ACC112 (cell line): Measurements from ENCODE around the gene MRPL37.
A peak's percentile ranks its signal among the peaks of the same experiment; 100 is the strongest.

Experiments
- H2AFZ ChIP-seq: fragments of 200-600 bp; sonication (generic); one replicate; pipeline ENCODE4 v1.6.0; 2017; ENCODE audit warnings: antibody characterized with exemption, low read length; ENCODE audit not compliant: unreplicated experiment
- H3K27ac ChIP-seq: fragments of 200-600 bp; sonication (generic); 2 replicates; pipeline ENCODE4 v1.5.1; 2014; ENCODE audit warnings: low read depth, mild to moderate bottlenecking, antibody characterized with exemption, low read length, moderate library complexity
- H3K27me3 ChIP-seq: fragments of 200-600 bp; sonication (generic); 2 replicates; pipeline ENCODE4 v1.6.1; 2014; ENCODE audit warnings: mild to moderate bottlenecking, antibody characterized with exemption, low read length, moderate library complexity, mixed read lengths; ENCODE audit not compliant: insufficient read depth
- H3K36me3 ChIP-seq: fragments of 200-600 bp; sonication (generic); 2 replicates; pipeline ENCODE4 v1.6.1; 2016; ENCODE audit warnings: mild to moderate bottlenecking, antibody characterized with exemption, low read length, moderate library complexity, mixed read lengths; ENCODE audit not compliant: insufficient read depth
- H3K4me1 ChIP-seq: fragments of 200-600 bp; sonication (generic); one replicate; pipeline ENCODE4 v1.6.1; 2016; ENCODE audit warnings: low read length, mixed read lengths; ENCODE audit not compliant: insufficient read depth, unreplicated experiment, control insufficient read depth
- H3K4me3 ChIP-seq: fragments of 200-600 bp; sonication (generic); 2 replicates; pipeline ENCODE4 v1.5.1; 2014; ENCODE audit warnings: mild to moderate bottlenecking, low read depth, low read length
- H3K79me2 ChIP-seq: fragments of 200-600 bp; sonication (generic); one replicate; pipeline ENCODE4 v1.6.0; 2016; ENCODE audit warnings: low read length; ENCODE audit not compliant: control insufficient read depth, unreplicated experiment, insufficient read depth

Gene MRPL37

DNA sequence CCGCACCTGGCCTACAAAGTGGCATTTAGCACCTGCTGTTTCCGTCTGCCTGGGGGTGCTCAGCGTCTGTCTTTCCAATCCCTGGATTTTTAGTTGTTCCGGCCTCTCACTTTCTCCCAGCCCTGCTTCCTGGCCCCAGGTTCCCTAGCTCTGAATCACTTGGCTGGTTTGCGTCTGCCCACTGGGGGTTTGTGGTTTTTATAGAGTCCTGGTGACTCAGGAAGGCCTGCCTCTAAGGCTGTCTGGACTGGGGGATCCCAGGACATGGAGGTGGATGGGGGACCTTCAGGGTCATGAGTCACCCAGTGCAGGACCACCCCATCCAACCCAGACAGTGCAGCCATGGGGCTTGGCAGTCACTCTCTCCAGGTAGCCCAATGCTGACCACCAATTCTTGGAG, 53.5 kb downstream of the MRPL37 start:
- H3K27me3 ChIP-seq, result no peaks in the 10 kb centered on the region
- peak overlapping the region; percentile 69 for H3K27ac ChIP-seq
- H3K36me3 ChIP-seq, result no peaks in the 10 kb centered on the region
- no peak overlapping the region for H2AFZ ChIP-seq
- H3K4me3 ChIP-seq, result no peak overlapping the region
- H3K79me2 ChIP-seq, result no peaks in the 10 kb centered on the region
- peaks cover 52% of the 10 kb centered on the region for H3K4me1 ChIP-seq

DNA sequence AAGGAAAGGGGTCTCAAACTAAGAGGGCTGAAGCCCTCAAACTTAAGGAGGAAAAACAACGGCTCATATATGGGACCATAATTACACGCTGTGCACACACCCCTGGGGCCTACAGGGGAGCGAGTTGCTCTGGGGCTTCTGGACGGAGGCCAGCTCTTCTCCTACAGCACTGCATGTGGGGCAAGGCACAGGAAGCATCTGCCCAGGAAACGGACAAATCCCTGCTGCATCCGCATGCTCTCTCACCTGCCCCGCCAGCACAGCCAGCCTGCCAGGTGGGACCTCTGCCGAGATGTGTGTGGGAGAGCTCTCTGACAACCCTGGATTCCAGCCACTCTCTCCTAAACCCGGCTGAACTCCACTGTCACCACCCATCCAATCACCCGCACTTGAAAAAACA, 54.1 kb downstream of the MRPL37 start:
- peaks cover 46% of the 10 kb centered on the region for H3K4me1 ChIP-seq
- no peak overlapping the region for H3K4me3 ChIP-seq
- no peaks in the 10 kb centered on the region for H3K36me3 ChIP-seq
- no peaks in the 10 kb centered on the region for H3K27me3 ChIP-seq
- H2AFZ ChIP-seq, result no peak overlapping the region
- H3K27ac ChIP-seq, result peak overlapping the region; percentile 69
- H3K79me2 ChIP-seq, result no peaks in the 10 kb centered on the region

DNA sequence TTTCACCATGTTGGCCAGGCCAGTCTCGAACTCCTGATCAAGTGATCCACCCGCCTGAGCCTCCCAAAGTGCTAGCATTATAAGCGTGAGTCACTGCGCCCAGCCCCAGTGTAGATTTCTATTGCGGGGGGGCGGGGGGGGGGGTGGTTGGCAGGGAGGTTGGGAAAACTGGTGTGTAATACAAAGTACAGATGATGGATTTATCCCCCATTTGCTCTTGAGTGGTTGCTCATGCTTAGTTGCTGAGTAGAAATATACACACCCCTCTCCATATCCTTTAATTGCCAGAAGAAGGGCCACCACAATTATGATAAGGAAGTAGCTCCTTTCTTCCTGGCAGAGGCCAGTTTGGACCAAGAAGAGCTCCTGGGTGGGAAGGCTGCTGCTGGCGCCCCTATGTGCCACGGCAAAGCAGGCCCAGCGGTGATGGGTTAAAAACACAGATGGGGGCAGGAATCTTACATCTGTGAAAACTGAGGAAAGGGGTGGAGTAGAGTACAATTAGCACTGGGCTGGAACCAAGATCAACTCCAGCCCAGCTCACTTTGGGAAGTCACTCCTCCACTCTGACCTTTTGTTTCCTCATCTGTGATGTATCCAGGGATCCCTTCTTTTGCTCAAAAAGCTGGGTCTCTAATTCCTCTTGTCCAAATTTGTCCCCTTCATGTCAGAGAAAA, 55.2 kb downstream of the MRPL37 start:
- Histone ChIP-seq H3K27me3 (no peaks in the 10 kb centered on the region), H2AFZ (no peak overlapping the region), H3K4me1 (peaks cover 39% of the 10 kb centered on the region), H3K36me3 (no peaks in the 10 kb centered on the region), H3K4me3 (no peak overlapping the region), H3K27ac (peak overlapping the region; percentile 53; the same call in 1 of the 2 replicates), H3K79me2 (no peaks in the 10 kb centered on the region)

DNA sequence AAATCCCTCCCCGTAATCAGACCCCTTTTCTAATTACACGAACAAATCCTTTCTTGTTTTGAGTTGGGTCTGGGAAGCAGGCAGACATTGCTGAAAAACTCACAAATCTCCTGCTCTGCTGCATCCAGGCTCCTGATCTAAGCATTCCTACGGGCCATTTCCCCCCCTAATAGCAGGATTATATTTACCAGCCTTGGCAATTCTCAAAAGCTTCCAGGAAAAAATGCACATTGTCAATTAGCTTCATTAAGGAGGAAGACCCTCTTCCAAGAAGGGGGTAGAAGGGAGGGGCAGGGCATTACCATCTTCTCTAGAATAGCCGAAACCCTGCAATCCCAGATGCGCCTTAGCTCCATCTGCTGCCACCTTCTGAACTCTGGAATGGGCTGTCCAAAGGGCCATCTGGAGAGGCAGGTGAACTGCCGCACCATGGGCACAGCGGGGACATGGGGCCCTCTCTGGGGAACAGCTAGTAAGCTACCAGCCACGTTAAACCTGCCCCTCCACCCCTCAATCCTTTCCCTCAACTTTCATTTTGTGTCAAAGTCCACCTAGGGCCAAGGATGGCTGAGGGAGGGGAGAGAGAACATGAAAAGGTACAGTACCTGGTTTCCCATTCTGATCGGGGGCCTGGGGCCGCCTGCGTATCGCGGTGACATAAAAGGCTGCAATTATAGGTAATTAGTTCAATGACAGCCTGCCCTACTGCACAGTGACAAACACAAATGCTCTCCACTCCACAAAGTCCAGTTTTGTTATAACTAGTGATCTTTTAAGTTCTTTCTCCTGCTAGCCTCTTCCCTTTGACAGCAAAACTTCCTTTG, 56.8 kb downstream of the MRPL37 start:
- Histone ChIP-seq H3K4me1 (peaks cover 32% of the 10 kb centered on the region), H3K36me3 (no peaks in the 10 kb centered on the region), H3K79me2 (no peaks in the 10 kb centered on the region), H3K27me3 (no peaks in the 10 kb centered on the region), H2AFZ (no peak overlapping the region), H3K4me3 (no peak overlapping the region), H3K27ac (no peak overlapping the region)

DNA sequence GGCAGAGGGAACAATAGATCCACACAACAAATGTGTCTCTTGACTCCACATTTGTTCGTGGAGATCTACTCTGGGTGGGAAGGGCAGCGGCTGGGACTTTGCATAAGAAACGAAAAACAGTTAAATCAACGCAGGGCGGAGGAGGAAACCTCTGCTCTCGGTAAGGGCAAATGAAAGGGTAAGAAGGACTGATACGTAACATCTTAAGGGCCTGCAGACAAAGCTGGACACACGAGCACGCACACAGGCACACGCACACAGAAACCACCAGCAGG, 57.3 kb downstream of the MRPL37 start:
- Histone ChIP-seq H3K4me1 (peaks cover 30% of the 10 kb centered on the region), H3K36me3 (no peaks in the 10 kb centered on the region), H3K4me3 (no peak overlapping the region), H3K79me2 (no peaks in the 10 kb centered on the region), H3K27me3 (no peaks in the 10 kb centered on the region), H3K27ac (no peak overlapping the region), H2AFZ (no peak overlapping the region)

DNA sequence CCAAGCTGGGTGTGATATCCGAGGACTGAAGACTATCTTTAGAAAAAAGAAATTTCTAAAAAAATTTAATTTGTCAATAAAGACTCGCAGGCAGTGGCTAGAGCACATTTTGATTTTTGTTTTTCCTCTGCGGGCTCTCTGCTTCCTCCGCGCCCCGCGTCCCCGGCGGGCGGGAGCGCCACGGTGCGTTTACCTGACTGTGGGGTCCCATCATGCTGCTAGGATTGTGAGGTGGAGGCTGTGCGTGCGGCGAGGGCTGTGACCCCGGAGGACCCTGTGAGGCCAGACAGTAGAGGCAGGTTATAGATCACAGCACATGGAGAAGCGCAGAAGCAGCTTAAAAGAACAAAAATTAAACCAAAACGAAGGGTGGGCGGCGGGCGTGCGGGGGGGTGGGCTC, 57.9 kb downstream of the MRPL37 start:
- no peaks in the 10 kb centered on the region for H3K79me2 ChIP-seq
- H3K36me3 ChIP-seq, result no peaks in the 10 kb centered on the region
- no peak overlapping the region for H3K4me3 ChIP-seq
- no peaks in the 10 kb centered on the region for H3K27me3 ChIP-seq
- no peak overlapping the region for H2AFZ ChIP-seq
- no peak overlapping the region for H3K27ac ChIP-seq
- H3K4me1 ChIP-seq, result peaks cover 24% of the 10 kb centered on the region

DNA sequence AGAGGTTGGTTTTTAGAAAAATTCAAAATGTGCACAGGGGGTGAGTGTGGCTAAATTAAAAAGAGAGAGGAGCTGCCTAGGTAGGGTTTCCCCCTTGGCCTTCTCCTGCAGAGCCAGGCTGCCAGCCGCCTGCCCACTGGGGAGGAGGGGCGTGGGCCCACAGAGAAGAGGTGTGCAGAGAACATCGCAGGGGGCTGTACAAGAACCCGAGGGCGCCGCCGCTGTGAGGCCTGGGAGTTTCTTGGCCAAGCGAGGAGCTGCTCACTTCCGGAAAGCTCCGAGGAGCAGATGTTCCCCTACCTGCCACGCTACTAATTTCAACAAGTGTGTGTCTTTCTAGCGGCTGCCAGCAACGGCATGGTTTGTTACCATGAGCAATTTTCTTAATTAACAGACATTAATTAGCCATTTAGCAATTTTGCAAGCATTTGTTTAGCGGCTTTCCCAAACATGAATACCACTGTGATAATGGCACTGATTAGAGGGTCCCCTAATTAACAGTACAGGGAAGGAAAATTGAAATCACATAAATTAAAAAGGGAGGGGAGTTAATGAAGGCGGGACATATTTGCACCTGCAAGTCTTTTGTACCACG, 59.7 kb downstream of the MRPL37 start:
- Histone ChIP-seq H2AFZ (no peak overlapping the region), H3K4me3 (no peak overlapping the region), H3K27ac (no peak overlapping the region)

DNA sequence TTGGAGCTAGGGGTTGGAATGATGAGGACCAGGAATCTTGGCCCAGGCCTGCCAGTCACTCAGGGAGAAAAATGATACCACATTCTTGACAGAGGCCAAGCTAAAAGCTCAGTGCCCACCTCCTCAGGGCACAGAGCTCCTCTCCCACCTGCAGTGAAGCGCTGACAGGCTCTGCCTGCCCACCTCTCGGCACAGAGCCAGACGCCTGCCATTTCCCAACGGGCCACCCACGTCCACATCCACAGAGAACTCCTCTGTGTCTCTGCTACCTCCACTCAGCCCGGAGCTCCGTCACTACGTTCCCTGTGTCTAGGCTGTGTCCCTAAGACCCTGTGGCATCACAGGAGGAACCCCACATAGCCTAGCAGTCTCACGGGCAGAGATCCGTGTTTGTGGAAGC, 60.8 kb downstream of the MRPL37 start:
- Histone ChIP-seq H3K79me2 (no peaks in the 10 kb centered on the region), H3K36me3 (no peaks in the 10 kb centered on the region), H3K27ac (no peak overlapping the region), H3K27me3 (no peaks in the 10 kb centered on the region), H2AFZ (no peak overlapping the region), H3K4me3 (no peak overlapping the region), H3K4me1 (no peaks in the 10 kb centered on the region)

More for the DNA sequence above, 59.7 kb downstream of the MRPL37 start:
- Histone ChIP-seq H3K79me2 (no peaks in the 10 kb centered on the region), H3K27me3 (no peaks in the 10 kb centered on the region), H3K36me3 (no peaks in the 10 kb centered on the region), H3K4me1 (peaks cover 8% of the 10 kb centered on the region)

DNA sequence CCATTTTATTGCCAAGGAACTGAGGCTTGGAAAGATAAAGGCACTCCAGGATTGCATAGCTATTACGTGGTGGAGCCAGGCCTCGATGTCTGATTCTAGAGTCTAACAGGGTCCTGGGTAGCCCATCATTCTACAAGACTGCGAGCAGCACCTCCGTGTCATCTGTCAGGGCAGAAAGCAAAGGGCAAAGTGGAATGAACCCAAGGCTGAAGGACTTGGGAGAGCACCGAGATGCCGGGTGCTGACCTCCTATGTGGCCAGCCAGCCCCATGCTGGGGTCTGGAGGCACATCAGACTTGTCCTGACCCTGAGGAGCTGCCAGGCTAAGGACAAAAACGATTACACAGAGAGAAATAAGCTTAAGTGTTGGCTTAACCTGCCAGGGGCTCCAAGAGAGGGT, 62.3 kb downstream of the MRPL37 start:
- Histone ChIP-seq H3K4me3 (no peak overlapping the region), H3K27me3 (no peaks in the 10 kb centered on the region), H3K36me3 (no peaks in the 10 kb centered on the region), H3K27ac (no peak overlapping the region), H3K4me1 (no peaks in the 10 kb centered on the region), H2AFZ (no peak overlapping the region), H3K79me2 (no peaks in the 10 kb centered on the region)

DNA sequence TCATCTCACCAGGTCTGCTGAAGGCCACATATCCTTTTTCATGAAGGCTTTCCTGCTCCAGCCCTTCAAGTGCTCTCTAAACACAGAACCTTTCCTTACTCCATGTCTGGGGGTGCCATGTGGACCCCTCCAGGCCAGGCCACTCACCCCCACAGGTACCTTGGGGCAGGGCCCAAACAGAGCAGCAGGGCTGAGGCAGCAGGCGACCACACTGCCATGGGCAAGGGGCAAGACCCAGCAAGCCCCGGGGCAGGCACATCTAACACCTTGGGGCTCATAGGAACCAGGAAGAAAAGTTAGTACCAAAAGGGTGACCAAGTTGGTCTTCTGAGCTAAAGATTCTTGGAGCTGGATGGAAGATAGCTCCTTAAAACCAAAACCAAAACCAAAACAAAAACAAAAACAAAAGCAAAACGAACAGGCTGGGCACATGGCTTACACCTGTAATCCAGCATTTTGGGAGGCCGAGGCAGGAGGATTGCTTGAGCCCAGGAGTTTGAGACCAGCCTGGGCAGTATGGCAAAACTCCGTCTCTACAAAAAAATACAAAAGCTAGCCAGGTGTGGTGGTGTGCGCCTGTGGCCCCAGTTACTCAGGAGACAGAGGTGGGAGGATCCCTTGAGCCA, 63.7 kb downstream of the MRPL37 start:
- no peak overlapping the region for H3K4me3 ChIP-seq
- H3K36me3 ChIP-seq, result no peaks in the 10 kb centered on the region
- H3K27me3 ChIP-seq, result no peaks in the 10 kb centered on the region
- no peaks in the 10 kb centered on the region for H3K4me1 ChIP-seq
- H2AFZ ChIP-seq, result no peak overlapping the region
- H3K27ac ChIP-seq, result no peak overlapping the region
- H3K79me2 ChIP-seq, result no peaks in the 10 kb centered on the region
